Measurements from ENCODE around the gene MYNN.

Gene MYNN

GRCh38 chr3:169811631-169812331 lies 38.6 kb downstream of the MYNN start (continued):
- TF ChIP-seq ZNF18 (tag by site-specific recombination; IDR thresholded peaks at IDR 0.05) (no peak), ZNF398 (tag by site-specific recombination; IDR thresholded peaks at IDR 0.05) (no peak), ZNF768 (tag by site-specific recombination; IDR thresholded peaks at IDR 0.05) (no peak), YY2 (tag by site-specific recombination; IDR thresholded peaks at IDR 0.05) (no peak), KLF9 (tag by site-specific recombination; IDR thresholded peaks at IDR 0.05; ENCODE audit: low read depth) (0 out of 2 replicates have a peak, but pooled peaks have one; percentile 12), ZSCAN4 (tag by site-specific recombination; IDR thresholded peaks at IDR 0.05) (no peak), ZSCAN30 (tag by site-specific recombination; IDR thresholded peaks at IDR 0.05) (no peak), CTCF (tag by site-specific recombination; IDR thresholded peaks at IDR 0.05) (no peak), ZNF341 (tag by site-specific recombination; IDR thresholded peaks at IDR 0.05; ENCODE audit: low read depth) (peak; percentile 66), ZNF585B (tag by site-specific recombination; IDR thresholded peaks at IDR 0.05) (no peak), ZFHX2 (tag by site-specific recombination; conservative IDR thresholded peaks at IDR 0.05) (no peak), PRDM10 (tag by site-specific recombination; IDR thresholded peaks at IDR 0.05) (peak; percentile 97), ZNF629 (tag by site-specific recombination; IDR thresholded peaks at IDR 0.05) (peak; percentile 18; the same call in 1 of the 2 replicates), ZNF660 (tag by site-specific recombination; IDR thresholded peaks at IDR 0.05) (peak; percentile 79), ZBTB7A (tag by site-specific recombination; IDR thresholded peaks at IDR 0.05; ENCODE audit: low read depth) (0 out of 2 replicates have a peak, but pooled peaks have one; percentile 11), ZFP37 (tag by site-specific recombination; IDR thresholded peaks at IDR 0.05) (0 out of 2 replicates have a peak, but pooled peaks have one; percentile 31), ZNF596 (tag by site-specific recombination; IDR thresholded peaks at IDR 0.05) (no peak), ZNF248 (tag by site-specific recombination; IDR thresholded peaks at IDR 0.05) (no peak)
